Activated gamma-delta T cell treated with anti-CD3 and anti-CD28 coated beads, Interleukin-2, amount 50 U/mL, for 16 hours (primary cell): ENCODE measurements around the gene SNAPIN.
A peak's percentile ranks its signal among the peaks of the same experiment; 100 is the strongest.

Experiments
- DNase-seq: peaks from one replicate; pipeline ENCODE4 v3.0.0-alpha.2; 2020; ENCODE audit warnings: low read depth

Gene SNAPIN

GRCh38 chr1:153658400-153659174, at the start of gene SNAPIN:
TSS of gene SNAPIN (plus strand) at chr1:153658703. CDS start at chr1:153658744, 41 bp downstream.
- peak; percentile 84 for DNase-seq

- no peak for DNase-seq
Observed at GRCh38 chr1:153608742-153609584, 49.5 kb upstream of the SNAPIN start.

DNA sequence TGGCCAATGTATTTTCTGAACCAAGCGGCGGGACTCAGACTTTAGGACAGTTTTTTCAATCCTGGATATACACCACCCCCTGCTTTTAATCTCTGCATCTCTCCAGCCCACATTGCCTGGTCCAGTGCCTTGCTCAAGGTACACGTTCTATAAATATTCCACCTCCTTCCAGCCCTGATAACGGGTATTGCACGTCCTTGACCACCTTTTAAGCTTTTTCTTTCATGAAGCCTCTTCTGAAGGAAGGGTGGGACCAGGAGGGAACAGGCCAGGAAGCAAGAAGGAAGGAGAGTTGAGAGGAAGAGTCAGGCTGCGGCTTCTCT, 49.0 kb upstream of the SNAPIN start:
- DNase-seq = no peak

DNA sequence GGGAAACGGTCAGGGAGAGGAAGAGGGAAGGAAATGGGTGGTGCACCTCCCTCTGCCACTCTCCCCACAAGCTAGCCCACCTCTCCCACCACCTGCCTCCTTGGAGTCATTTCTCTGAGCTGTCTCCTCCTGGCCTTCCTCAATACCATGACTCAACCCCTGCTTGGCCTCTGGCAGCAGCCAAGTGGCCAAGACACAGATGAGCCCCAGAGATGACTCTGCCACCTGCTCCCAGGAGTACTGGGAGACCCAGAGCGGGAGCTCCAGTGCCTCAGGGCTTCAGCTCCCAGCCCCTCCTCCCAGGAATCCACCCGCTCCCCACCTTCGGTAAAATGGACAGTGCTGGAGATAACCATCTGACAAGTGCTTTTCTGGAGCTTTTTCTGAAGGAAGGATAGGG, 48.2 kb upstream of the SNAPIN start:
- DNase-seq = no peak

- no peak for DNase-seq
Observed at GRCh38 chr1:153610811-153611301, 47.6 kb upstream of the SNAPIN start.

DNA sequence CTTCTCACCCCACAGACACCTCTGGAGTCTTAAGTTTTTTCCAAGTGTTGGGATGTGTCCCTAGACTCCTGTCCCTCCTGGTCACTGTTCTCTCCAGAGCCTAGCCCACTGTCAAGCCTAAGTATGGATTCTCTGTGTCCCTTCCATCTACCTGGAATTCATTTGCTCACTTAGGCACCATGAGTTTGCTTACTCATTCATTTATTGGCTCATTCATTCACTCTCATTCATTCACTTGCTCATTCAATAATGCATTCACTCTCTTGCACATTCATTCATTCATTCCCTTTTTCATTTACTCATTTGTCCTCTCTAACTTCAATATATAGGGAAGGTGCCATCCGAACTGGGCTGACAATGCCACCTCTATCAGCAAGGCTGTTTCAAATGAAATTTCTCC, 47.1 kb upstream of the SNAPIN start:
- DNase-seq = no peak

DNA sequence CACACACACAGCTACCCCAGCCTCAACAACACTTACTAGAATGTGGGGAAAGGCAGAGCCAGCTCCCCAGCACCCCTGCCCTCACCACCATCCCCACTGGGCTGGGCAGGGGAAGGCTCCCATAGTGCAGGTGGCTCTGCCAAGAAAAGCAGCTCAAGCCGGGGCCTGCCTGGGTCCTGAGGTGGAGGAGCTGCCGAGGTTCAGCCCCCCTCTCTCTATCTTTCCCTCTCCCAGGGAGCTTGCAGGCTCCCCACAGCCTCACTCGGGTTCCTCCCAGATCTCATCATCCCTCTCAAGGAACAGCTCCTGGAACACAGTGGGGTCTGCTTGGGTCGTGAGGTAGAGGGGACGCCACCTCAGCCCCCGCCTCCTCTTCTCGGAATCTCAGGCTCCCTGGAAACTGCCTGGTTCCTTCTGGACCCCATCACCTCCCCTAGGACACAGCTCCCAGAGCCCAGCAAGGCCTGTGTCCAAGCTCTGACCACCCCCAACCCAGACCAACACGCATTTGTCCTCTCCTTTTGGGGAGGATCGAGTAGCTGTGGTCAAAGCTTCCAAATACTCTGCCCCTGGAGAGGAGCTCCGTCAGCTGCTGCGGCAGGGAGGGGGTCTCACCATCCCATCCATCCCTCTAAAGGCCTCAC, 46.3 kb upstream of the SNAPIN start:
- DNase-seq = no peak

DNA sequence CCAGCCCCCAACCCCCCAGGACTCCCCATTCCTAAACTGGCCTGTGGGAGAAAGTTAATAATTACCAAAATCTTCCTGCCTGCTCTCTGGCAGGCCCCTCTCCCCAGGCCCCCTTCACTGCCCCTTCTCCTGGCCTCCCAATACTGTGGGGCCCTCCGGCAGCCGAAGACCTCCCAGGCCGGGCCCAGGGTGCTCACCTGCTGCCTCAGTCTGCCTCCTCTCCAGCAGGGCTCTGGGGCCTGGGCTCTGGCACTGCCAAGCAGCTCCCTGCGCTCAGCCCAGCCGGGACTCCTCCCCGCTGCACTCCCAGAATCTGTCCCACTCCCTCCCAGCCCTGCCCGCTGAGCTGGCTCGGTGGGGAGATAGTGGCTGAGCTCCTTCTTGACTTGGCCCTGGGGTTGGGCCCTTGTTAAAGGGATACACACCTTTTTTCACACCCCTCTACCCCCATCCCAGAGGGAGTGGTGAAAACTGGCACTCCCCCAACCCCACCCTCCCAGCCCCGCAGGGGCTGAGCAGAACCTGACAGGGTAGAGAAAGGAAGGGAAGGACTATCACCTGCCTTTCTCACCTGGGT, 45.7 kb upstream of the SNAPIN start, which contains the start of gene S100A16:
Gene S100A16 (minus strand): TSS at position 383 of the 577 bp plus-strand sequence. CDS start 4,986 bp downstream, outside the sequence.
- DNase-seq = no peak

DNA sequence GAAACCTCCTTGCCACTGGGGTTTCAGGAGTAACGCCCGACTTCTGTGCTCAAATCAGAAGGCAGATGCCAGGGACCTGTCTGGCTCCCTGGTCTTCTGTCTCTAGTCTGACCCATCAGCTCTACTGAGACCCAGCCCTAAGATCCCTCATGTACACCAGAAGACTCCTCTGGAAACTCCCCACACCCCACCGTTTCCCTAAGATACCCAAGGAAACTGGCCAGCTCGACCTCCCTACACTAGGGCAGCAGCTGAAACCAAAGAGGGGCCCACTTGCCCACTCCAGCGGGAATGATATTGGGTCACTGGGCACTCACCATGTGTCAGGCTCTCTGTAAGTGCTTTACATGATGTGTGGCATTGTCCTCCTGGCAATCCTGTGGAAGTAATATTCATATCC, 45.1 kb upstream of the SNAPIN start:
- no peak for DNase-seq

DNA sequence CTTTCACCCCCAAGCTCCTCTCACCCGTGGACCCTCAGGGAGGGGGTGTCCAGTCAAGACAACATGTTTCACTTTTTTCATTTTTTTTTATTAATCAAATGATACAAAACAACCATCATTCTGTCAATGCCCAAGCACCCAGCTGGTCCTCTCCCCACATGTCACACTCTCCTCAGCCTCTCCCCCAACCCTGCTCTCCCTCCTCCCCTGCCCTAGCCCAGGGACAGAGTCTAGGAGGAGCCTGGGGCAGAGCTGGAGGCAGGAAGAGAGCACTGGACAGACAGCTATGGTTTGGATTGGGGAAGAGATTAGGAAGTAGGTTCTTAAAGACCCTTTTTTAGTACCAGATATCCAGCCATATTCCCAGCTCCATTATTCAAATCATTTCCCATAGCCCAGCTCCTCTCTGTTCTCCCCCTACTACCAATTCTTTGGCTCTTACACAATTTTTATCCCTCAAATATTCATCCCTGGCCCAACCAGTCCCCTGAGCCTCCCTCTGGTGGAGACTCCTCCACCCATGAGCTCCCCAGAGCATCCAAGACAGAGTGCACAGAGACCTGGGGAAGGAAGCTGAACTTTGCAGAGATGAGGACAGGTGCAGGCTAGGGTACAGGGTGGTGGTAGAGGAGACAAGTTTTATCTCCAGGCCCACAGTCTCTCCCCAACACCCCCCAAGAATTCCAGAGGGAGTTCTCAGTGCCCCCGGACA, 44.2 kb upstream of the SNAPIN start:
- DNase-seq = no peak

- no peak for DNase-seq
Observed at GRCh38 chr1:153614906-153615305, 43.6 kb upstream of the SNAPIN start.

DNA sequence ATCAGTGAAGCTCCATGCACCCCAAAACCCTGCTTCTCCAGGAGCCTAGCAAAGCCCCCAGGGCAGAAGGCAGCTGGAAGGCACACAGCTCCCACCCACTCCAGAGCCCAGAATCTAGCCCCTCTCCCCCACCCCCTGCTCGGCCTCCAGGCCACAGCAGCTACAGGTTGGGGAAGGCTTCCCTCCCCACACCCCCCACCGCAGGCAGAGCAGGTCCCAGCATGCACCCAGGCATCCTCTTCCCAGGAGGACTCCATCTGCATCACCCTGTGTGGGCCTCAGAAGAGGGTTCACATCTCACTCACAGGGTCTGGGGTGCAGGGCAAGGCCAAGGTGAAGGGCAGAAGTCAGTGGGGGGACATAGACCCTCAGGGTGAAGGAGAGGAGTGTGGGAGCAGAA, 43.1 kb upstream of the SNAPIN start:
- DNase-seq = no peak

GRCh38 chr1:153616144-153616916, 42.2 kb upstream of the SNAPIN start, which contains the start of gene S100A14:
TSS of gene S100A14 (minus strand) at chr1:153616325. CDS start at chr1:153615858, 467 bp downstream.
- DNase-seq = no peak

- DNase-seq = no peak
Observed at GRCh38 chr1:153616917-153617311, 41.6 kb upstream of the SNAPIN start.

GRCh38 chr1:153617663-153618062, 40.8 kb upstream of the SNAPIN start:
- DNase-seq = peak; percentile 60

DNA sequence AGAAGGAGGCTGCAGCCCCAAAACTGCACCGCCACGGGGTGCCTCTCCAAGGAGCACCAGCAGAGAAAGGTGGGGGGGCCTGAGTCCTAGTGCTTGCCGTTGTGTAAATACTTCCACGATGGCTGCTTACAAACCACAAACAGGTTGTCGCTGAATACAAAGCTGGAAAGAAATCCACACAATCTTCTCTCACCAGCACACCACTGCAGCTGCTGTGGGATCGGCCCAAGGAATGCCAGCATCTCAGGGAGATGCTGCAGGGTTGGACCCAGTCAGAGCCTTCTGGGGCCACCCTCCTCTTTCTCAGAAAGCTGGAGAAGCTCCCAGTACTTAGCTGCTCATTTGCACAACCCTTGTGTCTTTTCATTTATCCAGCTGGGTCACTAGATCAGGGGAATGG, 39.3 kb upstream of the SNAPIN start:
- no peak for DNase-seq

GRCh38 chr1:153623101-153623500, 35.4 kb upstream of the SNAPIN start:
- no peak for DNase-seq

DNA sequence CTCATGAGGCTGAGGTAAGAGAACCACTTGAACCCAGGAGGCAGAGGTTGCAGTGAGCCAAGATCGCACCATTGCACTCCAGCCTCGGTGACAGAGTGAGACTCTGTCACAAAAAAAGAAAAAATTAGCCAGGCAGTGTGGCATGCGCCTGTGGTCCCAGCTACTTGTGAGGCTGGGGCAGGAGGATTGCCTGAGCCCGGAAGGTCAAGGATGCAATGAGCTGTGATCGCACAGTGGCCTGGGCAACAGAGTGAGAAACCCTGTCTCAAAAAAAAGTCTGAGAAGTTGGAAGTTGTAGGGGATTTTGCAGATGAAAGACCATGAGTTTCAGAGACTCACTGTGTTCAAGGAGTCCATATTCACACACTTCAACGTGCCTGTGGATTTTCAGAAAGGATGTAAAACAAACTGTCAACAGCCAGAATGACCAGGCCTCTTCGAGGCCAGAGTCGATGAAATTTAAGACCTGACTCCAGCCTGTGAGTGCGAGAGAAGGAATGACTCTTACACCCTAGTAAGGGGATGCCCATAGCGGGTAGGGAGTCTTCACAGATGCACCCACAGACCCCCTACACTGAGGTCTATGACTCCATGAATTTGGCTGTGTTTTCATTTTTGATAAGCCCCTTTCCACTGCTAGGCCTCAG, 33.4 kb upstream of the SNAPIN start:
- DNase-seq = no peak

DNA sequence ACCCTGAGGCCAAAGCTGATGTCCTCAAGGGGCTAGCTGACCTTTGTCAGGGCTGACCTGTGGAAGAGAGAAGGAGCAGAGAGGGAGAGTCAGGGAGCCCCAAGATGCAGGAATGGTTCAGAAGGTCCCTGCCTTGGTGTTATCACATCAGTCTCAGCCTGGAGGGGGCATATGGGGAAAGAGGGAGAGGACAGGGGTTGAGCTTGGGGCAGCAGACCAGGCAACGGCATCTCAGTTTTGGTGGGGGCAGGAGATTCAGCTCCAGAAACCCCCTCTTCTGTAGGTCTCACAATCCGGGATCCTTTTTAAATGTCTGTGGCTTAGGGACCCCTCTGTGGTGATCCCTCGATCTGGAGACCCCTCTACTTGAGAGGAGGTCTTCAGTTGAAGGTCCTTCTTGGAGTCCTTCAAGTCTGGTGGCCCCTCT, 32.0 kb upstream of the SNAPIN start:
- DNase-seq = no peak
